ENCODE measurements around the gene TTC9.

Gene TTC9

DNA sequence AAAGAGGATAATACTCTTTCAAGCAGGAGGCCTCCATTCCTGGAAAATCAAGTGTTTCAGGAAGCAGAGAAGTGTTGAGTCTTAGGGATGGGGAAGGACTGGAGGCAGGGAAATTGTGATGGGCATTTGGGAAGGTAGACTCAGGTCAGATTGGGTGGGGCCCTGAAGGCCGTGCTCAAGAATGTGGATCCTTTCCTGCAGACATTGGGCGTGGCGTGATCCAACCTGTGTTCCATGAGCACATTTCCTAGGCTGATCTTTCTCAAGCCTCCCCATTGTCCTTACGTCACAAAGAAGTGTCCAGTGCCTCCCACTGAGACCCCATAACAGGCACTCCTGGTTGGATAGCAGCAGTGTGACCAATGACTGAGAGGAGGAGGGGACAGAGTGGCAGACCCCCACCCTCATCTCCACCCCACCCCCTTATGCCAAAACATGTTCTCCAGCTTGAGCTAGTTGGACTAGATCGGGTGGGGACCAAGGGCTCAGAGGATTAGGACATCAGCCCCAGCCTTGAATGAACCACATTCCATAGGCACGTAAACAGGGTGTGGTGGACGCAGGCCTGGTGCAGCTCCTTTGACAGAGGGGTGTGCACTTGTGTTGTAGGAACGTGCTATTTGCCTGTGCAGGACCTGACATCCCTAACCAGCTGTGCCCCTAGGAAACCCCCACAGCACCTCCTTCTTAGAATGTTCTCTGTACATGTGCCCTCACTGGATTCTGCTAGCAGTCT, 76.8 kb downstream of the TTC9 start:
- DNase-seq: no peak

GRCh38 chr14:70721542-70721941, 79.8 kb downstream of the TTC9 start:
- DNase-seq: no peak

DNA sequence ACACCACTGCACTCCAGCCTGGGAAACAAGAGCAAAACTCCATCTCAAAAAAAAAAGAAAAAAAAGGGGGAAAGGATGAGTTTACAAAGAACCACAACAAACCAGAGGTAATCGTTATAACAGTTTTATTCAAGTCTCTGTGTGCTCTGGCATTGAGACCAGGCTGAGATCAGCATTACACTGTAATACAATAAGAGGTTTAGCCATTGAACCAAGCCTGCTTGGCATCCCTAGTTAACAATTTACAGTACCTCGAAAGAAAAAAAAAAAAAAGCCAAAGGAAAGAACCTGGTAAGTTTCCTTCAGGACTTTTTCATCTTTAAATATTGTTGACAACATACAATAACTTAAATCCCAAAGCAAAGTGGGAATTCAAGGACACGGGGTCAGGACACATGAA, 80.7 kb downstream of the TTC9 start:
- no peak for DNase-seq

GRCh38 chr14:70723276-70723675, 81.6 kb downstream of the TTC9 start:
- DNase-seq: no peak

GRCh38 chr14:70724110-70724509, 82.4 kb downstream of the TTC9 start:
- no peak for DNase-seq

DNA sequence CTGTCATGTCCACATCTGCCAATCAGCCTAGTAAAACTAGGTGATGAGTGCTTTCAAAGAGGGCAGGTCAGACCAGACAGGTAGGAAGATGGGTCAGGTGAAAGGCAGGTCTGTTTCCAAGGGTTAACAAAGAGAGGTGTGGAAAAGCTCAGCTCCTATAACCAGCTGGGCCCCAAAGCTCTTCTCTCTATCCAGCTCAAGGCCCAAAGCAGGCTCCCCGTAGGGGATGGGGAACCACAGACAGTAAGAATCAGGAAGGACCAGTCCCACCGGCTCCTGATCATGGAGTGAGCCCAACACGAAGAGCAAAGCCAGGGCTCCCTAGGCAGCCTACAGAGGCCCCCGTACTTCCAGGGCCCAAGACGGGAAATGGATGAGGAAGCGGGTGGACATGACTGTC, 83.2 kb downstream of the TTC9 start:
- DNase-seq: no peak
